ENCODE data around the gene RASGRP1.

DNA sequence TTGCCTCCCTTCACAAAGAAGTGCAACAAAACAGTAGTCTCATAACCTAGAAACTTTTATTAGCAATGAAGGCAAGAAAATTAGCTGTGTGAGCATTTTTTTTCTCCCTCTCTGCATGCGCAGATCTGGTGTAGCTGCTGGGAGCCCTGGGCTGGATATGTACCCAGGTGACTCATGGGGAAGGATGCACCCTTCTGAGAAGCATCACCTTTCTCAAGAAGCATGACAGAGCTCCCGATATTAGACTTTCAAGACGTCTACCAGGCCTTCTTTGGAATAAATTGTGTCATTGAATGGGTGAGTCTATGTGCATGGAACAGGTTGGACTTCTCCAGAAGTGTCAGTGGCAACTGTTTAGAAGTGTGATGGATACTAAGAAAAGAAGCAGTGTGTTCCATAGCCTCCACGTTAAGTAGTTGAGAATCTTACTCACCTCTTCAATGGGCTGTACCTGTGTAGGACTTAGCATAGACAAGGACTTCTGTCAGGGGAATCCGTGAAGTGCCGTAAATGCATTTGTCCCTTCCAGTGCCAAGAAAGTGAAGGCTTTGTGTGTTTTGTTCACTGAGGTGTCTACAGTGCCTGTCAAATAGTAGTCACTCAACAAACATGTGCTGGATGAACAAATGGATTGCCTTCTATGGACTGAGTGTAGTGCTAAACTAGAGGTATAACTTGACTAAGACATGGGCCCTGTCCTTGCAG is 47.7 kb upstream of the RASGRP1 start:
- TF ChIP-seq, protein P1, sequence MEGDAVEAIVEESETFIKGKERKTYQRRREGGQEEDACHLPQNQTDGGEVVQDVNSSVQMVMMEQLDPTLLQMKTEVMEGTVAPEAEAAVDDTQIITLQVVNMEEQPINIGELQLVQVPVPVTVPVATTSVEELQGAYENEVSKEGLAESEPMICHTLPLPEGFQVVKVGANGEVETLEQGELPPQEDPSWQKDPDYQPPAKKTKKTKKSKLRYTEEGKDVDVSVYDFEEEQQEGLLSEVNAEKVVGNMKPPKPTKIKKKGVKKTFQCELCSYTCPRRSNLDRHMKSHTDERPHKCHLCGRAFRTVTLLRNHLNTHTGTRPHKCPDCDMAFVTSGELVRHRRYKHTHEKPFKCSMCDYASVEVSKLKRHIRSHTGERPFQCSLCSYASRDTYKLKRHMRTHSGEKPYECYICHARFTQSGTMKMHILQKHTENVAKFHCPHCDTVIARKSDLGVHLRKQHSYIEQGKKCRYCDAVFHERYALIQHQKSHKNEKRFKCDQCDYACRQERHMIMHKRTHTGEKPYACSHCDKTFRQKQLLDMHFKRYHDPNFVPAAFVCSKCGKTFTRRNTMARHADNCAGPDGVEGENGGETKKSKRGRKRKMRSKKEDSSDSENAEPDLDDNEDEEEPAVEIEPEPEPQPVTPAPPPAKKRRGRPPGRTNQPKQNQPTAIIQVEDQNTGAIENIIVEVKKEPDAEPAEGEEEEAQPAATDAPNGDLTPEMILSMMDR (IDR thresholded peaks at IDR 0.05): no peak
- TF ChIP-seq, protein P2, sequence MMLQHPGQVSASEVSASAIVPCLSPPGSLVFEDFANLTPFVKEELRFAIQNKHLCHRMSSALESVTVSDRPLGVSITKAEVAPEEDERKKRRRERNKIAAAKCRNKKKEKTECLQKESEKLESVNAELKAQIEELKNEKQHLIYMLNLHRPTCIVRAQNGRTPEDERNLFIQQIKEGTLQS (CRISPR knock-in tag; conservative IDR thresholded peaks at IDR 0.05): no peak
- TF ChIP-seq ZNF121 (CRISPR knock-in tag; IDR thresholded peaks at IDR 0.05): no peak
- no peak for TF ChIP-seq MAX (CRISPR knock-in tag; IDR thresholded peaks at IDR 0.05)
- TF ChIP-seq, protein P3, sequence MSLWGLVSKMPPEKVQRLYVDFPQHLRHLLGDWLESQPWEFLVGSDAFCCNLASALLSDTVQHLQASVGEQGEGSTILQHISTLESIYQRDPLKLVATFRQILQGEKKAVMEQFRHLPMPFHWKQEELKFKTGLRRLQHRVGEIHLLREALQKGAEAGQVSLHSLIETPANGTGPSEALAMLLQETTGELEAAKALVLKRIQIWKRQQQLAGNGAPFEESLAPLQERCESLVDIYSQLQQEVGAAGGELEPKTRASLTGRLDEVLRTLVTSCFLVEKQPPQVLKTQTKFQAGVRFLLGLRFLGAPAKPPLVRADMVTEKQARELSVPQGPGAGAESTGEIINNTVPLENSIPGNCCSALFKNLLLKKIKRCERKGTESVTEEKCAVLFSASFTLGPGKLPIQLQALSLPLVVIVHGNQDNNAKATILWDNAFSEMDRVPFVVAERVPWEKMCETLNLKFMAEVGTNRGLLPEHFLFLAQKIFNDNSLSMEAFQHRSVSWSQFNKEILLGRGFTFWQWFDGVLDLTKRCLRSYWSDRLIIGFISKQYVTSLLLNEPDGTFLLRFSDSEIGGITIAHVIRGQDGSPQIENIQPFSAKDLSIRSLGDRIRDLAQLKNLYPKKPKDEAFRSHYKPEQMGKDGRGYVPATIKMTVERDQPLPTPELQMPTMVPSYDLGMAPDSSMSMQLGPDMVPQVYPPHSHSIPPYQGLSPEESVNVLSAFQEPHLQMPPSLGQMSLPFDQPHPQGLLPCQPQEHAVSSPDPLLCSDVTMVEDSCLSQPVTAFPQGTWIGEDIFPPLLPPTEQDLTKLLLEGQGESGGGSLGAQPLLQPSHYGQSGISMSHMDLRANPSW (CRISPR knock-in tag; conservative IDR thresholded peaks at IDR 0.05; ENCODE audit: low read depth): no peak
- TF ChIP-seq, protein P4, sequence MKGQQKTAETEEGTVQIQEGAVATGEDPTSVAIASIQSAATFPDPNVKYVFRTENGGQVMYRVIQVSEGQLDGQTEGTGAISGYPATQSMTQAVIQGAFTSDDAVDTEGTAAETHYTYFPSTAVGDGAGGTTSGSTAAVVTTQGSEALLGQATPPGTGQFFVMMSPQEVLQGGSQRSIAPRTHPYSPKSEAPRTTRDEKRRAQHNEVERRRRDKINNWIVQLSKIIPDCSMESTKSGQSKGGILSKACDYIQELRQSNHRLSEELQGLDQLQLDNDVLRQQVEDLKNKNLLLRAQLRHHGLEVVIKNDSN (CRISPR knock-in tag; IDR thresholded peaks at IDR 0.05): no peak
